Stomach (tissue), 9 donors: ENCODE measurements around the gene GFER. TPM values are rescaled to one million over a fixed set of nuclear protein-coding genes. Genes with fewer than 3 reads are reported as not detected.
A peak's percentile ranks its signal among the peaks of the same experiment; 100 is the strongest.

Experiments
- DNase-seq, 2 donors: peaks; one replicate each; pipeline versions ENCODE4 v3.0.0 to v3.0.0-alpha.2; 2013 to 2019
- H3K27ac ChIP-seq, 5 donors: fragments of 200-600 bp in 4 of 5; sonication (generic) in 4 of 5; one replicate each; pipeline ENCODE4 v1.5.1; 2013 to 2019; ENCODE audit warnings: mild to moderate bottlenecking in 1 of 5, moderate library complexity in 1 of 5
- H3K27me3 ChIP-seq, 3 donors: fragments of 200-600 bp; sonication (generic); one replicate each; pipeline ENCODE4 v1.5.1; 2017 to 2019; ENCODE audit warnings: mixed run types in 1 of 3
- H3K36me3 ChIP-seq, 4 donors: fragments of 200-600 bp; sonication (generic); 1 replicate in 3 of 4; 2 replicates in 1 of 4; pipeline ENCODE4 v1.5.1; 2016 to 2019
- H3K4me1 ChIP-seq, 4 donors: fragments of 200-600 bp; sonication (generic); one replicate each; pipeline ENCODE4 v1.5.1; 2016 to 2019
- H3K4me3 ChIP-seq, 4 donors: fragments of 200-600 bp; sonication (generic) in 3 of 4; one replicate each; pipeline ENCODE4 v1.5.1; 2016 to 2019; ENCODE audit warnings: mild to moderate bottlenecking in 1 of 4
- H3K9me3 ChIP-seq, 4 donors: fragments of 200-600 bp; sonication (generic); one replicate each; pipeline ENCODE4 v1.5.1; 2016 to 2019
- CTCF ChIP-seq, 7 experiments: fragments of 450-650 bp in 4 of 7; fragments of 200-600 bp in 3 of 7; sonication (generic) in 3 of 7; IDR thresholded peaks; one replicate each; pipeline ENCODE4 v1.5.1; 2016 to 2019; ENCODE audit warnings: antibody characterized with exemption in 7 of 7, control low read depth in 2 of 7, mild to moderate bottlenecking in 1 of 7
- EP300 ChIP-seq: sonication (generic); formaldehyde crosslinking; IDR thresholded peaks from one replicate; pipeline ENCODE4 v1.6.1; 2017; ENCODE audit warnings: antibody characterized with exemption
- POLR2A ChIP-seq, 4 donors: fragments of 450-650 bp; IDR thresholded peaks; one replicate each; pipeline ENCODE4 v1.6.1; 2016; ENCODE audit warnings: antibody characterized with exemption in 4 of 4, control low read depth in 2 of 4, mild to moderate bottlenecking in 1 of 4, moderate library complexity in 1 of 4
- POLR2AphosphoS5 ChIP-seq, 3 donors: sonication (generic); formaldehyde crosslinking; IDR thresholded peaks; one replicate each; pipeline ENCODE4 v1.6.1; 2016; ENCODE audit warnings: antibody characterized with exemption in 3 of 3
- WGBS, 5 donors: extraction: QIAGEN DNeasy Blood & Tissue Kit in 3 of 5; methylation state at CpG; one replicate each; pipeline versions ENCODE4 v1.1.5 to v1.1.7; 2013 to 2018; 5-methylcytosine and 5-hydroxymethylcytosine counted together
- intact Hi-C: fragments of 100-400 bp; cut with DNase I; formaldehyde crosslinking; loops from one replicate; pipeline ENCODE4 v1.15.1; 2023; ENCODE audit warnings: low total_unique reads
- polyA plus RNA-seq, 3 donors: library from polyadenylated mRNA; stranded (reverse); fragments of 200-250 nt; gene quantifications; one replicate each; pipeline ENCODE4 v1.2.3, GENCODE V29; 2013
- total RNA-seq, 5 donors: library from RNA; depleted of rRNA; stranded (reverse); fragments of >200 nt; gene quantifications; one replicate each; pipeline versions ENCODE4 v1.1.0 to v1.2.3, GENCODE V29; 2014 to 2016
- donor health status: healthy with polysubstance abuse.
- donor health status: Bipolar disorder and iron deficiency.
- donor health status: healthy.

Gene GFER
- total and polyA plus RNA-seq, 8 donors, result 3.1 to 313 (median 33.6) TPM

GRCh38 chr16:1997494-1998359, 13.7 kb downstream of the GFER start:
- DNase-seq, result no peak
- intact Hi-C loops, result no loop called here
- Histone ChIP-seq H3K27ac (peak overlapping the region in 4 of 5 donors; percentile 9 to 53 (median 41)), H3K27me3 (peaks cover 0 to 5% (median 0%) of the 10 kb centered on the region in 3 donors), H3K9me3 (no peaks in the 10 kb centered on the region), H3K4me1 (peaks cover 0 to 10% (median 2%) of the 10 kb centered on the region in 4 donors), H3K36me3 (peaks cover 51 to 70% (median 61%) of the 10 kb centered on the region in 4 donors), H3K4me3 (no peak overlapping the region)
- no peak for TF ChIP-seq POLR2A (IDR thresholded peaks at IDR 0.05)
- no peak for TF ChIP-seq CTCF (IDR thresholded peaks at IDR 0.05)
- TF ChIP-seq EP300, result no peak
- no peak for TF ChIP-seq POLR2AphosphoS5 (IDR thresholded peaks at IDR 0.05)
- 72 to 83% (median 79%) methylated on average over 22 to 26 of the region's 26 CpGs for WGBS, 5 donors

- H3K4me3 ChIP-seq, result no peak overlapping the region
- H3K9me3 ChIP-seq, result no peaks in the 10 kb centered on the region
- H3K27me3 ChIP-seq, result no peaks in the 10 kb centered on the region
- intact Hi-C loops, result no loop called here
- H3K27ac ChIP-seq, result peak overlapping the region in 1 of 5 donors; percentile 53
- H3K4me1 ChIP-seq, result peaks cover 0 to 6% (median 4%) of the 10 kb centered on the region in 4 donors
- no peak for DNase-seq
- peaks cover 52 to 76% (median 68%) of the 10 kb centered on the region in 4 donors for H3K36me3 ChIP-seq
- WGBS, 5 donors, result 90 to 97% (median 91%) methylated on average over 20 to 27 of the region's 27 CpGs
- no peak for TF ChIP-seq POLR2A (IDR thresholded peaks at IDR 0.05)
- no peak for TF ChIP-seq CTCF (IDR thresholded peaks at IDR 0.05)
- TF ChIP-seq EP300, result no peak
- no peak for TF ChIP-seq POLR2AphosphoS5 (IDR thresholded peaks at IDR 0.05)
These were observed 14.4 kb downstream of the GFER start for GRCh38 chr16:1998360-1998835.

GRCh38 chr16:1998852-1999801, 15.1 kb downstream of the GFER start:
- DNase-seq, result no peak
- no peaks in the 10 kb centered on the region for H3K9me3 ChIP-seq
- peaks cover 52 to 79% (median 70%) of the 10 kb centered on the region in 4 donors for H3K36me3 ChIP-seq

More at GRCh38 chr16:1998852-1999801, 15.1 kb downstream of the GFER start:
- TF ChIP-seq POLR2A (IDR thresholded peaks at IDR 0.05), result no peak
- TF ChIP-seq CTCF (IDR thresholded peaks at IDR 0.05), result no peak
- TF ChIP-seq EP300, result no peak
- TF ChIP-seq POLR2AphosphoS5 (IDR thresholded peaks at IDR 0.05), result no peak
- Histone ChIP-seq H3K27me3 (no peaks in the 10 kb centered on the region), H3K27ac (no peak overlapping the region), H3K4me3 (no peak overlapping the region), H3K4me1 (peaks cover 4 to 14% (median 12%) of the 10 kb centered on the region in 4 donors)
- WGBS, 5 donors, result 93 to 95% (median 94%) methylated on average over 19 to 39 of the region's 39 CpGs
- intact Hi-C loops, result no loop called here
